Pulmonary artery endothelial cell (primary cell): Measurements from ENCODE around the gene GNL1. TPM values are rescaled to one million over a fixed set of nuclear protein-coding genes. Genes with fewer than 3 reads are reported as not detected.

ENCODE experiments used
- DNase-seq: peaks from one replicate; pipeline ENCODE4 v3.0.0-alpha.2; 2011; ENCODE audit warnings: low read depth, low spot score
- total RNA-seq: library from RNA; depleted of rRNA; stranded (reverse); fragments of >200 nt; gene quantifications from 2 replicates; pipeline ENCODE4 v1.2.3, GENCODE V29; 2014

The GNL1 gene
- total RNA-seq, 1 donor from 2014 or later, result 62.7 TPM

DNA sequence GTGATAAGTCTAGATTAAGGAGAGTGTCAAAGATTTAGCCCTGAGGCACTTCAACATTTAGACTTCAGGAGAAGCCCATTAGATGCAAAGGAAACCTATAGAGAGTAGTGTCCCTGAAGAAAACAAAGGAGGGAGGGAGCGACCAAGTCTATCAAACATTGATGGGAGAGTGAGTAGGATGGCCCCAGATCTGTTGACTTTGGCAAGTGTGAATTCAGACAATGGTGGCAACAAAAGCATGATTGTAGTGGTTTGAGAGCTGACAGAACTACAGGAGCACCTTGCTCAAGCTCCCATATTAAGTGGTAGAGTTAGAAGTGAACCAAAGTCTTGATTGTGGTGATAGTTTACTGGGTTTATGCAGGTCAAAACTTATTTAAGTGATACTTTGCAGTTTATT is 14.0 kb upstream of the GNL1 start:
- DNase-seq, result no peak

DNA sequence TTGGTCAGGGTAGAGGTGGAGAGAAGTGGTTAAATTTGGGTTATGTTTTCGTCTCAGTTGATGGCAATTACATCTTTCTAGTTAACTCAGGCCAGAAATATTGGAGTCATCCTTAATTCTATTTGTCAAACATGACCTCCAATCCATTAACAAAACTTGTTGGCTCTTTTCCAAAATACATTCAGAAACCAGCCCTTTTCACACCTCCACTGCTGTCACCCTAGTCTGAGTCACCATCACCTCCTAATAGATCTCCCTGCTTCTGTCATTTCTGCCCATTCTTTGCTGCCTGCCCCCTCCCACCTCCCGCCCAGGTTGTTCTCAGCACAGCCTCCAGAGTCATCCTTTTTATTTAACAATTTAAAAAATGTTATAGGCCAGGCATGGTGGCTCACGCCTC is 12.0 kb upstream of the GNL1 start:
- no peak for DNase-seq

DNA sequence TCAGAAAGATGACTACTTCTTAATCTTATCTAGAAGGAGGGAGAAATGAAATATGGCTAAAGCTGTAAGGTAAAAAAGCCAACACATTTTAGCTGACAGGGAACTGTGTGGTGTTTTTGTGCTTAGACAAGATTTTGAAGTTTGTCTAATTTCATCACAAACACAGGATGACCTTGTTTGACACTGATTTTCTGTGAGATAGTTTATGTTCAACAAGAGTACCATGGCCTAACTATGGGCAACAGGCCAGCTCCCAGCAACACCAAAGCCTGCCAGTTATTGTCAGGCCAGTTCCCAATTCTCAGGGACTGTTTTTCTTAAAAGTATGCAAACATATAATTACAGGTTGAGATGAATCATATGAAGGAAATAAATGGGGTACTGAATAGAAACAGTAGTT is 9.5 kb upstream of the GNL1 start:
- no peak for DNase-seq

DNA sequence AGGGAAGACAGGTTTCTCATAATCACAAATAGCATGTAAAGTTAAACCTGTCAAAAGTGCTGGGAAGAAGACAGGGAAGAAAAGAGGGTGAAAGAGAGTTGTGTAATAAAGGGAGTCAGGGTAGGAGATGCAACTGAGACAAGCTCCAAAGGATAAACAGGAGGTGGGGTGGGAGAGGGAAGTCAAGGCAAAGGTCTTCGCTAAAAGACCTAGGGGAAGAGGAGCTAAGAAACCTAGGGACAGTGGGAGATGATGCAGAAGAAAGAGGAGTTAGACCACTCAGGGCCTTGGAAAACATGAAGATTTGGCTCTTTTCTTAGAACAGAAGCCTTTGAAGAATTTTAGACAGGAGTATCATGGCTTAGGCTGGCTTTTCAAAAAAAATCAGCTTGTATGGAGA is 7.8 kb upstream of the GNL1 start:
- DNase-seq, result no peak

DNA sequence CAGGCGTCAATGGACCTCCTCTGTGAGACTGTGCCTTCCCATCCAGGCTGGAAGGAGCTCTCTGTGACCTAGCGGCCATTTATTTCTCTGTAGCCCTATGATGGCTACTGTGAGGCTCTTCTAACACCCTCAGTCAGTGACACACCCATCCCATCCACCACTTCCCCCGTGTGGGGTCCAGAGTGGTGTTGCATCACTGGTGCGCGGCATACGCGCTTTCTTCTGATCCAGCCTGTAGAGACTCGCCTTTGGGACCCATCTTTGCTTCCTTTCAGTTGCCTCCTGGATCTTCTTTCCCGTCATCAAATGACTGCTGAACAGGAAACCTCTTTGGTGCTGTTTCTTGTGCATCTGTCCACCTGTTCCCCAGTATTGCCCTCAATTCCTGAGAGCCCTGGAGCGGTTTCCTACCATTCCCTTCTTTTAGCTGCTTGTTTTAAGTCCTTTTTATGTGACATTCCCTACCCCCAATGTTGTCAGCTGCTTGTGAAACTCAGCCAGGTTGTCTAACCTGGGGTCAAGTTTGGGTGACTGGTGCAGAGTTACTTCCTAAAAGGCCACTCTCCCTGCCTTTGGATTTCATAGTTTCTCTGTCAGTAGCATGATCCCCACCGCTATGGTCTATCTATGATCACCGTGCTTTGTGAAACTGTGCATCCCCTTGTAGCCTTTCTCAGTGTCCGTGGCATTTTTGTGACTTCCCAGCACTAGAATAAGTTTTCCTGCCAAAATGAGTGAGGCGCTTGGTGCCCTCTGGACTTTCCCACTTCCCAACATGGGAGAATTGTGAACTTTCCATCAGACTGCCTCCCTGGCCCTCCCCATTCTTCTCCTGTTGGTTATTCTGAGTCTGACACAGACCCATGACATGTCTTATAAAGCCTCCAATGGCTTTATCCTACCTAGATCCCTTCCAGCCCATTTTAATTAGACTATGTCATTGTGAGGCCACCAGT is 6.5 kb upstream of the GNL1 start:
- no peak for DNase-seq

DNA sequence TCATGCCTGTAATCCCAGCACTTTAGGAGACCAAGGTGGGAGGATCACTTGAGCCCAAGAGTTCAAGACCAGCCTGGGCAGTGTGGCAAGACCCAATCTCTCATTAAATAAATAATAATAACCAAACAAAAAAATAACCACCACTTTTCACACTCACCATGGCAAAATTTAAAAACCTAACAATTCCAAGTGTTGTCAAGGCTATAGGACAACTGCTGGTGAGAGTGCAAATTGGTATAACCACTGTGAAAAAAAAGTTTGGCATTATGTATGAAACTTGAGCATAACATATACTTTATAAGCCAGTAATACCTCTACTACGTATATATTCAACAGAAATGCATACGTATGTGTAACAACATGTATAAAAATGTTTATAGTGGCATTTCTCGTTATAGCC is 4.6 kb upstream of the GNL1 start:
- no peak for DNase-seq

DNA sequence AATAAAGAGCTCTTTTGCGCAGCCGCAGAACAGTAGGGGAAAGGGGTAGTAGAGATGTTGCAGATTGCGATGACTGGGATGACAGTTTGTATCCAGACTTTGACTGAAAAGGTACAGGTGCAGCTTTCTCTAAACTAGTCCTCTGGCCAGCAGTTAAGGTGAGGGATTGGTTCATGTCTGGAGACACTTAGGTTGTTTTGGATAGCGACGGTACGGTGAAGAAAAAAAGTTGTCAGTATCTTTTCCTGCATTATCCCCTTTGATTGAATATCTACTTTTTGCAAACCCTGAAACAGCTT is 1.3 kb upstream of the GNL1 start:
- DNase-seq, result no peak

DNA sequence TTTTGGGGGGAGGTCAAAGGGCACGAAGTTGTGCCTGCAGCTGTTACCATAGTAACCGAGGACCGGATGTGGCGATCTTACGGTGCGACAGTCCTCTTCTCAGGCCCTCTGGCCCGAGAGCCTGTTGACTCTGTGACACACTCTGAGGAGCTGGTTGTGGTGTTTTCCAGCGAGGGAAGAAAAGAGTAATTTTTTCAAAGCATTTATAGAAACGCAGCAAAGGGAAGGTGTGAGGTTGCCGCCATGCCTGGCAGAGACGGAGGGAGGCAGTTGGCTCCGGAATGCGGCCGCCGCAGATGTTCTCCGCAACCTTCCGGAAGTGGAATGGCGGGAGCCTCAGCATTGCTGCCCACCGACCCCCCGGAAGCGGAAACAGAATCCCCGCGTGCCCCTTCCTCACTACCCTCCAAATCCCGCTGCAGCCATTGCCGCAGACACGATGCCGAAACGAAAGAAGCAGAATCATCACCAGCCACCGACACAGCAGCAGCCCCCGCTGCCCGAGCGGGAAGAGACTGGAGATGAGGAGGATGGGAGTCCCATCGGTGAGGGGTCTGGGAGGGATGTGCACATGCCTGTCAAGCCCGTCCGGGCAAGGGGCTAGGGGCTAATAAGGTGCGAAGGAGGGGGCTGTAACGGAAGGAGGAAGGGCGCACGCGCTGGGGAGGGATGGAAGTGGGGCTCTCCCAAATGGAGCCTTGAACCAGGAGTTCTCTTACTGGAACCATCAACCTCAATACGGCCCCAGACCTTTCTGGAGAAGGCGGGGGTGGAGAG is 805 bp upstream of the GNL1 start, which contains the start of gene PRR3:
PRR3 (plus strand) TSS at position 390 of the 777 bp plus-strand sequence; CDS start at position 440, 50 bp downstream.
- no peak for DNase-seq

DNA sequence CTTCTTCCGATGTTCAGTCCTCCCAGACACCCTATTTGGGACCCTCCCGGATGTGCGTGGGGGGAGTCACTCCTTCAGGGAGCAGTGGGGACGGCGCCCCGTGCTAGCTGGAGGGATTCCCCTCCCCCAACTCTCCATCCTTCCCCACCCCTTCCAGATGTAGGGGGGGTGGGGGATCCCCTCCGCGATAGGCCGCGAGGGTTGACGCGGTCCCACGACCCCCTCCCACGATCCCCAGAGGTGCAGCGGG is 548 bp downstream of the GNL1 start:
- DNase-seq, result no peak

DNA sequence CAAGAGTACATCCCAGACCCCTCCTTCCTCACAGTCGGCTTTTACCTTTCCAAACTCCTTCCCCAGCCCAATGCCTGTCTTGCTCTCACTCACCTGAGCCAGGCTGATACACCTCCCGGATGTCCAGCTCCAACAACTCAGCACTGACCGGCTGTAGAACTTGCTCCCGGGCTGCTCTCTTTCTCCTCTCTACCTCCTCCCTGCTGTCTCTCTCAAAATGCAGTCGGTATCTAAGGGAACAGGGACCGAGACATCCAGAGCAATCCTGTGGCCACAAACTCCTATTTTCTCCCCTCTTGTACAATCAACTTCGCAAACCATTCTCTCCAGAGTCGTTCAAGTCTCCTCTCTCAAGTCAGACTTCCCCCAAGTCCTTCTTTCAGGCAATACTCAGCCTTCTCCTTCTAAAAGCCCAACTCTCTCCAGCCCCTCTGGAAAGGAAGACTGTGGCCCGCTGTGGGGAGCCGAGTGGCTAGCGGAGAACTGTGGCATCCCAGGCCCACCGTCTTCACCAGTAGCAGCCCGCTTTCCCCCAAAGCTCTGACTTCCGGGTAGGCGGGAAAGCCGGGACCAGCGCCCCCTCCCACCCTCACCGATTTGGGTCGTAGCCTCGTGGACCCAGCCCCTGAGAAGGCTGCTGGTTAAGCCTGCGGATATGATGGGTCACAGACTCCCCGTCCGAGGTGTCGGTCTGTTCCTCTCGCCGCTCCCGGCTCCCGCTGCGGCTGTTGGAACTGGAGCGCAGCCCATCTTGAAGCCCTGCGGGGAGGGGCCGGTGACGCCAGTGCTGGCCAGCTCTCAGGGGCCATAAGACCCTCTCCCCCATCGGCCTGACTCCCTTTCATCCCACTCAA is 1.1 kb downstream of the GNL1 start:
- no peak for DNase-seq

DNA sequence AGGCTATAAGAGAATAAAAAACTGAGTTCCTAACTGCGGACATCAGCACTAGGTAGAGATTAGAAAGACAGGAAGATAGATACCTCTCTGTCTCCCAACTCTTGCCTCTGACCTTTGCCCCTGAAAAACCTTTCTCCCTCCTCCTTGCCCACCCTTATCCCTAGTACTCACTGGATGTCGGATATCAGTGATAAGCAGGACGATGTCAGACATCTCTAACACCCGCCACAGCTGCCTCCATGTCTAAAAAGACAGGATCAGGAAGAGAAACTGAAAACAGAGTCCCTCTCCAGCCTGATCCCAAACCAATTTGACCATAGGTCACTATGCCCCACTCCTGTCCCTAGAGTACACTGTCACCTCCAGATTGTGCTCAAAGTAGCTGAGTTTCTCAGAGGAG is 1.9 kb downstream of the GNL1 start:
- no peak for DNase-seq

DNA sequence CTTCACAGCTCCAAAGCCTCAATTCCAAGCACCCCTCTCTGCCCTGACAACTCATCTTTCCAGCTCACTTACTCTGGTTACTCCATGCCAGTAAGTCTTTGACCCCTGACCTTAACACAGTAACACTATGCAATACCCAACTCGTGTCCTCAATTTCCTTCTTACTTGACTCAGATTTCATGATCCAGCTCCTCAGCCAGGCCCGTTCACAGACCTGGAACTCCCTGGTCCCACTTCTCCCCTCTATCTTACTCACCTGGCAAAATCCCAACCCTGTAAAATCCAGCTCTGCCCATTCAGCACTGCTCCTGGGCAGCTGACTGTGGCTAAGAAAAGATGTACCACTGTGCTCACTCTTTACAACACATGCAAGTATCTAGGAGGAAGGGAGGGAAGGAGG is 7.9 kb downstream of the GNL1 start:
- DNase-seq, result no peak

DNA sequence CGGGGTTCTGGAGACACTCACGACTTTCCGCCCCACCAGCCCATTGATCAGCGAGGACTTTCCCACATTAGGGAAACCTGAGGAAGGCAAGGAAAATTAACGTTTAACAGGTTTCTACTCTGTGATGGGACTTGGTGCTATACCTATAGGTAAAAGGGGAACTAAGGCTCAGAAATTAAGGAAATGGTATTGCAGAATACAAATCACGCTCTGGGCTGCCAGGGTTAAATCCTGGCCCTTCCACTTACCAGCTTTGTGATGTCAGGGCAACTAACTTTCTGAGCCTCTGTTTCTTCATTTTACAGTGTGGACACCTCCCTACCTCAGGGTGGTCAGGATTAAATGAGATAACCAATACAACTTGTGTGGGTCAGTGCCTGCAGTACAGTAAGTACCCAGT is 8.8 kb downstream of the GNL1 start:
- no peak for DNase-seq

DNA sequence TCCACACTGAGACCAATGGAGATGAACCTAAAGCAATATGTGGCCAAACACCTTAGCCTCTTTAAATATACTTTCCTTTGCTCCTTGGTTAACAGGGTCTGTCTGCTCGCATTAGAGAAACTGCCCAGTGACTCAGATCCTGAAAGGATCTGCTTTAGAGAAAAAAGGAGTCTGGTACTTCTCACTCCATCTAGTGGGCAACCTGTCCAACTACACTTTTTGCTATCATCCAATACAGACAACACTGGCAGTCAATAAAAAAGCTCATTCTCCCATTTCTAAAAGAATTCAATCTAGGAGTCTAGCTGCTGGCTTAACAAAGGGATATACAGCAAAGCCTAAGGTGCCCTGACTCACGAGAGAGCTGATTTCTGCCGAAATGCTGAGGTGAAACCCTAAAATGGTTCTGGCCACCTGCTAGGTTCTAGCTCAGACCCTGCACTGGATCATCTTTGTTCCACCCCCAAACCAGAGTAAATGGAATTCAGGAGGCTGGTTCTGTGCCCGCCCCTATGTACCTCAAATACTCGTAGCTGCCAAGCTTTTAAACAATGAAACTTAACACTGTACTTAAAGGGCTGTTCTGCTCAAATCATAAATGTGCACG is 11.5 kb downstream of the GNL1 start:
- DNase-seq, result no peak

DNA sequence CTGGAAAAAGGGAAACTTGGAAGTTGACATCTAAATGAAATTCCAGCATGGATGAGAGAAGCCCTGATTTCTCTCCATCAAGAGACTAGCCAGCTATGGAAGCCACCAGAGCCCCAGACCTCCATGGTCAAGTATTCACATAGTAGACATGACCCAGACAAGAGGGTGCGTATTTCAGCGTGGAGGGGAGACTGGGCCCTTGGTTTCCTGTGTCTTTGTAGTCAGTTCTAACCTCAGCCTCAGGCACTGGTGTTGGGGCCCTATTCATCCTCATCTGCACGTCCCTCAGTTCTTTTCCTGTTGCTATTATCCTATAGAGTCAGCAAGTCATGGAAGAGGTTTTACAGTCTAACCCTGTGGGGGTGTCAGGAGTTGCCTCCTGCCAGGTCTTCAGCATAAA is 12.5 kb downstream of the GNL1 start:
- DNase-seq, result no peak

DNA sequence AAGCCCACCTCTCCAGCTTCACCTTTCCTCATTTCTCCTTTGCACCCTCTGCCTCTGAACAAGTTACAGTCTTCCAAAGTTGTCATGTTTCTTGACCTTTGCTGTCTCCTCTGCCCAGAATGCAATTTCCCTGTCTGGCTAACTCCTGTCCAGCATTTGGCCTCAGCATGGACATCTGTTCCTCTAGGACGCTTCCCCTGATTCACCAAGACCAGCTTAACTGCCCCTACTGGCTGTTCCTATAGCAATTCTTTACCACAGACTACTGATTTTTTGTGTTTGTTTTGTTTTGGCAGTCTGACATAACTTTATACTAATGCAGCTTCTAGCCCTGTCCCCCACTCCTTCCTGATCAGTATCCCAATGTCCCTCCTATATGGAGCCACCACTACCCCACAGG is 13.4 kb downstream of the GNL1 start:
- no peak for DNase-seq

DNA sequence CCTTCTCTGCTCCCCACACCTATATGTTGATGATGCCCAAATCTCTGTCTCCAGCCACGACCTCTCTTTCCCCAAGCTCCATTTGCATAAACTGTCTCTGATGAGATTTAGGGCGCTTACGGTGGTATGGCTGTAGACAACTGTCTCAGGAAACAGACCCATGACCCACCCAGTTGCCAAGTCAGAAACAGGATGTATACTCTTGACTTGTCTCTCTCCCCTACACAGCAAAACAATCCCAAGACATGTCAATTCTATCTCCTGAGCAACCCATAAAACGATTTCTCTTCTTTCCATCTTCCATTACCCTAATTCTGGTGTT is 13.9 kb downstream of the GNL1 start:
- DNase-seq, result no peak

DNA sequence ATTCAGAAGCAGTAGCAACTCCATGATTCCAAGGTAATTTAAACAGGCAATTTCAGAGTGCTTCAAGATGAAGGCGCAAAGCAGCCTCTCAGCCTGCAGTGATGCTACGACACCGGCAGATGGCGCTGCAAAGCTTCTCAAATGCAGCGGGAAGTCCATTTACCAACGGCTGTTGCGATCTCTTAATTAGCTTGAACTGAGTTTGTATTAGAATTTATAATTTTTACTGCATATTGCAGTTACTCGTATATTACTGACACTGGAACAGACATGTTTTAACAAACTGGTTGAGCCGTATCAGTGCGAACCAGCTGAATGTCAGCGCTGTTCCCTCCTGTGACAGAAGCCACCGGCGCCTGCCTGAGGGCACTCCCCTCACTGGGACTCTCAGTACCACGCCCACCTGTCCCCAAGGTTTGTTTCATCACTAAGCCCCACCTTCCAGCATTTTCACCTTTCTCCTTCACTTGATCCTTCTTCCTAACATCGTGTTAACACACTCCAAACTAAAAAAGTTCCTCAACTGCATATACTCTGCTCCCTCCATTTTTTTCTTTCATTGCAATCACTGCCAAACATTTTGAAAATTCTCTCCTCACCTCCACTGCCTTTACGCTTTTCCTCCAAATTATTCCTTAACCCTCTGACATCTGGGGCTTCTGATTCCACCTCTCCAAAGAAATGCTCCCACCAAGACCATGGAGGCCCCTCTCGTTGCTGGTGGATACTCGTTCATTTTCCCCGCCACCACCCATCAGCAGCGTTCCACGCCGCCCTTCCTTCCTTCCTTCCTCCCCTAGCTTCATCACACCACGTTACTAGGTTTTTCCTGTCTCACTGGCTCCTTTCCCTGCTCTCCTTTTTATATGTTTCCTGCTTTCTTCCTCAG is 14.5 kb downstream of the GNL1 start:
- peak; percentile 74 for DNase-seq

DNA sequence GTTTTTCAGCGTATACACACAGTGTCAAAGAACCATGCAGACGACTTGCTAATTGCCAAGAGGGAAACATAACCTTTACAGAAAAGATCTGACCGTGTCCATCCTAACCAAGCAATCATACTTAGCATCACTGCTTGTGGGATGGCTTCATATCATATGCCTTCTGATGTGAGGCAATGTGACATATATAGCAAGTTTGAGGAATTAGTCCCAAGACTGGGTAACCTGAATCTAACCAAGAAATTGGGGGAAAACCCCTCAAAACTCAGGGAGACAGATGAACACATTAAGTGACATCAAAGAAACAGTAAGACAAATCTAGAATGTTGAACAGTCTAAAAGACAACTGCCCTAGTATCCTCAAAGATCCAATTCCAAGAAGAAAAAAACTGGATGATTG is 18.4 kb downstream of the GNL1 start:
- DNase-seq, result no peak

DNA sequence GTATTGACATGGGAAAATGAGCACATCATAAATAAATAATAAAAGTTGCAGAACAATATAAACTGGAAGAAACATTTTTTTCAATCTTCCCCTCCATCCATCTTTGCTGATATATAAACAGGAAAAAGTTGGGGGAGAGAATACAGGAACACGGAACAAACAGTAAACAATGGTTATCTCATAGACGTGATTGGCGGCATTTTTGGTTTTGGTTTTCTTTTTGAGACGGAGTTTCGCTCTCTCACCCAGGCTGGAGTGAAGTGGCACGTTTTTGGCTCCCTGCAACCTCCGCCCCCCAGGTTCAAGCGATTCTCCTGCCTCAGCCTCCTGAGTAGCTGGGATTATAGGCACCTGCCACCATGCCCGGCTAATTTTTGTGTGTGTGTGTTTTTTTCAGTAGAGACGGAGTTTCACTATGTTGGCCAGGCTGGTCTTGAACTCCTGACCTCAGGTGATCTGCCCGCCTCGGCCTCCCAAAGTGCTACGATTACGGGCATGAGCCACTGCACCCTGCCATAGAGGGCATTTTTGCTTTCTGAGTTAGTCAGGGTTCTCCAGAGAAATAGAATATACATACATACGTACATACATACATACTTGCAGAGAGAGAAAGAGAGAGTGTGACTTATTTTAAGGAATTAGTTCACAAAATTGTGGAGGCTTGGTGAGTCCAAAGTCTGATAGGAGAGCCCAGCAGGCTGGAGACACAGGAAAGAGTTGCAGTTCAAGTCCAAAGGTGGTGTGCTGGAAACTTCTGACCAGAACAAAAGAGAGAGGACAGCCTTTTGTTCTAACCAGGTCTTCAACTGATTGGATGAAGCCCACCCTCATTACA is 22.6 kb downstream of the GNL1 start:
- DNase-seq, result no peak
